Activated naive CD4-positive, alpha-beta T cell treated with anti-CD3 and anti-CD28 coated beads, Interleukin-2, amount 50 U/mL, for 24 hours (primary cell): ENCODE results near the gene STAT3.
"Not testable (repeated sequence)": the region's sequence is repeated elsewhere in the genome, so short reads cannot be mapped to it uniquely, and the experiment has no call there.

Source experiments
- H3K27ac Mint-ChIP-seq: one replicate; pipeline ENCODE4 v1.8.0; 2021; ENCODE audit warnings: mild to moderate bottlenecking, mixed read lengths
- H3K27me3 Mint-ChIP-seq: one replicate; pipeline ENCODE4 v1.8.0; 2021; ENCODE audit warnings: mixed read lengths
- H3K36me3 Mint-ChIP-seq: one replicate; pipeline ENCODE4 v1.8.0; 2021; ENCODE audit warnings: mixed read lengths
- H3K4me1 Mint-ChIP-seq: one replicate; pipeline ENCODE4 v1.8.0; 2021; ENCODE audit warnings: mixed read lengths
- H3K4me3 Mint-ChIP-seq: one replicate; pipeline ENCODE4 v1.8.0; 2021; ENCODE audit warnings: mild to moderate bottlenecking, mixed read lengths
- H3K9me3 Mint-ChIP-seq: one replicate; pipeline ENCODE4 v1.8.0; 2021; ENCODE audit warnings: mixed read lengths

The STAT3 gene

DNA sequence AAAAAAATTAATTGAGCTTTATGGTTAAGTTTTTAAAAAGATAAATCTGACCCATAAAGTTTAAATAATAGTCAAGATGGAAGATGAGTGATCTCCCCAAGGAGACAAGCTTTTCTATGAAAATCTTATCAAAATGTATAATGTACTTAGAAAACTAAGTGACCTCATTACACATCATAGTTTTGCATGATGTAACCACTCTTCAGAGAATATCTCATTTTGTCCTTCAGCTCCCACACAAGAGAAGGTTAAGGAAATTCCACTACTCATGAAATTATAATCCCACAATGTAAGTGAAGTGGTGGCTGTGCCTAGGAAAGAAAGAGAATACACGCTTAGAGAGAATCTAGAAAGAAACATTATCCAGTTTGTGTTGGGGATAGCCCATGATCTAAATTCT is 14.3 kb downstream of the STAT3 start:
- no peaks in the 10 kb centered on the region for H3K9me3 Mint-ChIP-seq
- peaks cover 13% of the 10 kb centered on the region for H3K36me3 Mint-ChIP-seq
- H3K4me1 Mint-ChIP-seq: peaks cover 61% of the 10 kb centered on the region
- no peak overlapping the region for H3K4me3 Mint-ChIP-seq
- H3K27ac Mint-ChIP-seq: peak overlapping the region; percentile 30
- no peaks in the 10 kb centered on the region for H3K27me3 Mint-ChIP-seq

GRCh38 chr17:42372142-42372541 is 16.1 kb downstream of the STAT3 start:
- peaks cover 58% of the 10 kb centered on the region for H3K4me1 Mint-ChIP-seq
- peaks cover 17% of the 10 kb centered on the region for H3K36me3 Mint-ChIP-seq
- H3K4me3 Mint-ChIP-seq: no peak overlapping the region
- no peak overlapping the region for H3K27ac Mint-ChIP-seq
- no peaks in the 10 kb centered on the region for H3K27me3 Mint-ChIP-seq
- H3K9me3 Mint-ChIP-seq: no peaks in the 10 kb centered on the region

DNA sequence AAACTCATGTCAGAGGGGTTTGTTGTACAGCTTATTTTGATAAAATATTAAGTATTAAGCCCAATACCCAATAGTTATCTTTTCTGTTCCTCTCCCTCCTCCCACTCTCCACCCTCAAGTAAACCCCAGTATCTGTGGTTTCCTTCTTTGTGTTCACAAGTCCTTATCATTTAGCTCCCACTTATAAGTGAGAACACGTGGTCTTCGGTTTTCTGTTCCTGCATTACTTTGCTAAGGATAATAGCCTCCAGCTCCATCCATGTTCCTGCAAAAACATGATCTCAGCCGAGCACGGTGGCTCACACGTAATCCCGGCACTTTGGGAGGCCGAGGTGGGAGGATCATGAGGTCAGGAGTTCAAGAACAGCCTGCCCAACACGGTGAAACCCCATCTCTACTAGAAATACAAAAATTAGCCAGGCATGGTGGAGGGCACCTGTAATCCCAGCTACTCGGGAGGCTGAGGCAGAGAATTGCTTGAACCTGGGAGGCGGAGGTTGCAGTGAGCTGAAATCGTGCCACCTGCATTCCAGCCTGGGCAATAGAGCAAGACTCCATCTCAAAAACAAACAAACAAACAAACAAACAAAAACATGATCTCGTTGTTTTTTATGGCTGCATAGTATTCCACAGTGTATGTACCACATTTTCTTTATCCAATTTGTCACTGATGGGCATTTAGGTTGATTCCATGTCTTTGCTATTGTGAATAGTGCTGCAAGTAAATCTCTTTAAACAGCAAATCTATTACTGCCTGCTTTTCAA is 19.3 kb downstream of the STAT3 start:
- Mint-ChIP-seq H3K36me3 (peaks cover 26% of the 10 kb centered on the region), H3K4me1 (peaks cover 63% of the 10 kb centered on the region), H3K27ac (peak overlapping the region; percentile 12)
- not testable (repeated sequence) for H3K4me3 Mint-ChIP-seq, H3K9me3 Mint-ChIP-seq, H3K27me3 Mint-ChIP-seq

- not testable (repeated sequence) for H3K27me3 Mint-ChIP-seq, H3K9me3 Mint-ChIP-seq, H3K27ac Mint-ChIP-seq, H3K4me3 Mint-ChIP-seq
- Mint-ChIP-seq H3K4me1 (peaks cover 66% of the 10 kb centered on the region), H3K36me3 (peaks cover 29% of the 10 kb centered on the region)
These were observed 19.9 kb downstream of the STAT3 start for GRCh38 chr17:42368310-42368709.

- not testable (repeated sequence) for H3K27me3 Mint-ChIP-seq, H3K27ac Mint-ChIP-seq, H3K4me3 Mint-ChIP-seq, H3K9me3 Mint-ChIP-seq
- Mint-ChIP-seq H3K36me3 (peaks cover 37% of the 10 kb centered on the region), H3K4me1 (peaks cover 80% of the 10 kb centered on the region)
These were observed 21.8 kb downstream of the STAT3 start for GRCh38 chr17:42366176-42367023.

- Mint-ChIP-seq H3K4me1 (peaks cover 78% of the 10 kb centered on the region), H3K36me3 (peaks cover 33% of the 10 kb centered on the region), H3K9me3 (peaks cover 4% of the 10 kb centered on the region), H3K27ac (peak overlapping the region; percentile 96), H3K4me3 (peak overlapping the region; percentile 51), H3K27me3 (no peaks in the 10 kb centered on the region)
These were observed 23.1 kb downstream of the STAT3 start for GRCh38 chr17:42365136-42365535.

- Mint-ChIP-seq H3K4me3 (peak overlapping the region; percentile 51), H3K4me1 (peaks cover 81% of the 10 kb centered on the region), H3K36me3 (peaks cover 38% of the 10 kb centered on the region), H3K9me3 (peaks cover 4% of the 10 kb centered on the region), H3K27ac (peak overlapping the region; percentile 96), H3K27me3 (no peaks in the 10 kb centered on the region)
These were observed 24.3 kb downstream of the STAT3 start for GRCh38 chr17:42363767-42364585.

GRCh38 chr17:42363231-42363630 is 25.0 kb downstream of the STAT3 start:
- H3K9me3 Mint-ChIP-seq: peaks cover 4% of the 10 kb centered on the region
- H3K36me3 Mint-ChIP-seq: peaks cover 38% of the 10 kb centered on the region
- H3K4me3 Mint-ChIP-seq: peak overlapping the region; percentile 8
- H3K27ac Mint-ChIP-seq: peak overlapping the region; percentile 56
- peaks cover 82% of the 10 kb centered on the region for H3K4me1 Mint-ChIP-seq
- no peaks in the 10 kb centered on the region for H3K27me3 Mint-ChIP-seq

DNA sequence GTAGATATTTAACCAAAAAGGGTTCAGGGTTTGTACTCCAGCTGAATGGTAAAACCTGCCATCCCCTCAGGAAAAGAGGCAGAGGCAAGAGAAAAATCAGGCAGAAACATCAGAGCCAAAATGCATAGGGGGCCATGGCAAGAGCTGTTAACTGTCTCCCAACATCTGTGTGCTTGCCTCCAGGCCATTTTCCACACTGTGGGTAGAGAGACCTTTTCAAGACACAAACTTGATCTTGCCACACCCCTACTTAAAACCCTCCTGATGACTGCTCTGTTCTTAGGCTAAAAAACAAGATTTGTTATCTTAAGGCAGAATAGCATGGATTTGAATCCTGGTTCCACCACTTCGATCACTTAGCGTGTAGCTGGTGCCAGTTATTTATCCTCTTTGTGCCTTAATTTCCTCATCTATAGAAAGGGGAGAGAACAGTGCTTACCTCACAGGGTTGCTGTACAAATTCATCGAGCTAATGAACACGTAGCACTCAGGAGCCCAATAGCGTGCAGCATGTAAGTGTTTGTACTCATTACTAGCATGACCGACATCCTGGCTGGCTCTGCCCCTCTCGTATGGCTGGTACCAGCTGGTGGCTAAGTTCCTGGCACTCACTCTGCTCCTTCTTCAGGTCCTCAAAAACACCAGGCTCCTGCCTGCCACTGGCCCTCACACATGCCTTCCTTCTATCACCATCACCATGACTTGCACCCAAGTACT is 25.8 kb downstream of the STAT3 start:
- no peaks in the 10 kb centered on the region for H3K27me3 Mint-ChIP-seq
- peaks cover 35% of the 10 kb centered on the region for H3K36me3 Mint-ChIP-seq
- peaks cover 79% of the 10 kb centered on the region for H3K4me1 Mint-ChIP-seq
- H3K4me3 Mint-ChIP-seq: peak overlapping the region; percentile 72
- peak overlapping the region; percentile 56 for H3K27ac Mint-ChIP-seq
- peaks cover 4% of the 10 kb centered on the region for H3K9me3 Mint-ChIP-seq

- Mint-ChIP-seq H3K27ac (peak overlapping the region; percentile 56), H3K4me1 (peaks cover 78% of the 10 kb centered on the region), H3K9me3 (peaks cover 4% of the 10 kb centered on the region), H3K4me3 (peak overlapping the region; percentile 72), H3K27me3 (no peaks in the 10 kb centered on the region), H3K36me3 (peaks cover 32% of the 10 kb centered on the region)
These were observed 26.5 kb downstream of the STAT3 start for GRCh38 chr17:42361781-42362186.

DNA sequence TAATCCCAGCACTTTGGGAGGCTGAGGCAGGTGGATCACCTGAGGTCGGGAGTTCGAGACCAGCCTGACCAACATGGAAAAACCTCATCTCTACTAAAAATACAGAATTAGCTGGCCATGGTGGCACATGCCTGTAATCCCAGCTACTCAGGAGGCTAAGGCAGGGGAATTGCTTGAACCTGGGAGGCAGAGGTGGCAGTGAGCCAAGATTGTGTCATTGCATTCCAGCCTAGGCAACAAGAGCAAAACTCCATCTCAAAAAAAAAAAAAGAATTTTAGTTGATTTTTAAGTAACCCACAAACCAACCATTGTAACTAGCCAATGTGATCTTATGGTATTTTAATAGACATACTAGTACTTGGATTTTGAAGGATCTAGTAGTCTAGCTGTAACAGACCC is 27.9 kb downstream of the STAT3 start:
- H3K4me1 Mint-ChIP-seq: peaks cover 74% of the 10 kb centered on the region
- H3K9me3 Mint-ChIP-seq, H3K27me3 Mint-ChIP-seq, H3K4me3 Mint-ChIP-seq: not testable (repeated sequence)
- H3K27ac Mint-ChIP-seq: peak overlapping the region; percentile 62
- peaks cover 32% of the 10 kb centered on the region for H3K36me3 Mint-ChIP-seq

GRCh38 chr17:42359133-42359532 is 29.1 kb downstream of the STAT3 start:
- H3K27ac Mint-ChIP-seq: peak overlapping the region; percentile 79
- H3K4me1 Mint-ChIP-seq: peaks cover 70% of the 10 kb centered on the region
- peaks cover 24% of the 10 kb centered on the region for H3K36me3 Mint-ChIP-seq
- H3K9me3 Mint-ChIP-seq: peaks cover 4% of the 10 kb centered on the region
- no peak overlapping the region for H3K4me3 Mint-ChIP-seq
- no peaks in the 10 kb centered on the region for H3K27me3 Mint-ChIP-seq

GRCh38 chr17:42358434-42358833 is 29.8 kb downstream of the STAT3 start:
- Mint-ChIP-seq H3K4me3 (no peak overlapping the region), H3K36me3 (peaks cover 19% of the 10 kb centered on the region), H3K27me3 (no peaks in the 10 kb centered on the region), H3K9me3 (peaks cover 4% of the 10 kb centered on the region), H3K27ac (peak overlapping the region; percentile 68), H3K4me1 (peaks cover 70% of the 10 kb centered on the region)

GRCh38 chr17:42354956-42355843 is 33.0 kb downstream of the STAT3 start:
- peak overlapping the region; percentile 93 for H3K27ac Mint-ChIP-seq
- no peaks in the 10 kb centered on the region for H3K9me3 Mint-ChIP-seq
- peaks cover 53% of the 10 kb centered on the region for H3K4me1 Mint-ChIP-seq
- peaks cover 5% of the 10 kb centered on the region for H3K36me3 Mint-ChIP-seq
- peak overlapping the region; percentile 31 for H3K4me3 Mint-ChIP-seq
- H3K27me3 Mint-ChIP-seq: no peaks in the 10 kb centered on the region
